HG03060 (cell line): ENCODE data around the gene ERGIC3.
"Not testable (repeated sequence)": the region's sequence is repeated elsewhere in the genome, so short reads cannot be mapped to it uniquely, and the experiment has no call there.

Experiments
- ATAC-seq: cut with Tn5 transposase; IDR thresholded peaks from one replicate; pipeline ENCODE4 v1.9.1; 2021; ENCODE audit warnings: low read depth, moderate number of reproducible peaks; ENCODE audit not compliant: unreplicated experiment

Gene ERGIC3

DNA sequence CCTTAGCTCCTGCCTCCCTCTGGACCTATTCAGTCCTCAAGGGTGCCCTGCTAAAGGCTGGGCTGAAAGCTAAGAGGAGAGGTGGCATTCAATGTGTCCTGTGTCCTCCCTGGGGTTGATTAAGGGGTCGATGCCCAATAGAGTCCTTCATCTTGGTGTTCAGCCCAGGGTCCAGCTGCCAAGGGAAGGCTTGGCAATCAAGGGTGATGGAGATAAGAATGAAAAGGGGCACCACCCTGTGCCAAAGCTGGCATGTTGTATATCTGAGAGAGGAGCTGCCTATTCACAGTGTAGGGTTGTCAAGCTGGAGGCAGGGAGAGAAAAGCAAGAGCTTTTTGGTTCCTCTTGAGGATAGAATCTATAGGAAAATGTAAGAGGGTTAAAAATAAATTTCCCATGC, 24.8 kb upstream of the ERGIC3 start:
- ATAC-seq = no peak

- not testable (repeated sequence) for ATAC-seq
Observed at GRCh38 chr20:35517767-35518166, 24.1 kb upstream of the ERGIC3 start.

GRCh38 chr20:35518955-35519354, 22.9 kb upstream of the ERGIC3 start:
- ATAC-seq = no peak

GRCh38 chr20:35523298-35523888, 18.5 kb upstream of the ERGIC3 start:
- ATAC-seq = no peak

DNA sequence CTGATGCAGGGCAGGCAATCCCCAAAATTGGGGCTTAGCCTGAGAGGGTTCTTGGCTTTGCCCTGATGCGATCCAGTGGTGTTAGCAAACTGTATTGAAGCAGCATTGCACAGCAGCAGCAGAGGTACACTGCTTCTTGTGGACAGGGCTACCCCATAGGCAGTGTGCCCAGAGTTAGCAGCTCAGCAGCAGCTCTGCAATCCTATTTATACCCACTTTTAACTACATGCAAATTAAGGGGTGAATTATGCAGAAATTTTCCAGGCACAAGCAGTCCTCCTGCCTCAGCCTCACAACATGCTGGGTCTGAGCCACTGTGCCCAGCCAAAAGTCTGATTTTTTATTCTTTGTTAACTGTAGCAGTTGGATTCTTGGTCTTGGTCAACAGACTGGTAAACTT, 16.2 kb upstream of the ERGIC3 start:
- ATAC-seq = no peak

- ATAC-seq = no peak
Observed at GRCh38 chr20:35527122-35527769, 14.6 kb upstream of the ERGIC3 start.

DNA sequence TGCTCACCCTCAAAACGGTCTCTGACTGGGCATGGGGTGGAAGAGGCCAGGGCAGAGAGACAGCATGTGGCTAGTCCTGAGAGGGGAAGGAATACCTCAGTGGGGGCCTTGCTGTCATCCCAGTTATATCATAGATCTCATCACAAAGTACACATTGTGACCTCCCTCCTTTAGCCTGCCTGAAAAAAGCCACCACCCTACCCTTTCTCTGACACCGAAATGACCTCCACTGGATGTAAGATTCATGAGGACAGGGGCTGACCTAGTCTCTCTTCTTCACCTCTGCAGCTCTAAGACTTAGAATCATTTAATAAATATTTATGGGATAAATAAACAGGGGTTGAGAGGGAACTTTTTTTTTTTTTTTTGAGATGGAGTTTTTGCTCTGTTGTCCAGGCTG, 12.3 kb upstream of the ERGIC3 start, which contains the start of gene C20orf173:
Gene C20orf173, minus strand, starts transcription at position 101 of the 400 bp plus-strand sequence. CDS start 279 bp downstream, outside the sequence.
- ATAC-seq = no peak

DNA sequence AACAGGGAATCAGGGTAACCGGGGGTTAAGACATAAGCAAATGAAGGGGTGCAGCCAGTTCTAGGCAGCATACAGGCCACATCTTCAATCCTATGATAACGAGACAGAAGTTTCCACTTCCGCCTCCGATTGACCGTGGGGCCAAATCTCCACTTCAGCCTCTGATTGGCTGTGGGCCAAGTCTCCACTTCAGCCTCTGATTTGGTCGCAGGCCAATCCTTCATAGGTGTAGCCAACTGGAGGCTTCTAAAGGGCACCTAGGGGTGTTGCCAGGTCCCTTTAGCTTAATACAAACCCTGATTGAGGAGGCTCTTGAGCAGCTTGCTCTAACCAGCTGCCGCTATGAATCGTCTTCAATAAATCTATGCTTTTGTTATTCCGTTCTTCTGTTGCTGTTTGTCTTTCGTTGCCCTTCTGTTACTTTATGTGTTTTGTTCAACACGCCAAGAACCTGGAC, 2.1 kb upstream of the ERGIC3 start:
- ATAC-seq = peak; percentile 71

DNA sequence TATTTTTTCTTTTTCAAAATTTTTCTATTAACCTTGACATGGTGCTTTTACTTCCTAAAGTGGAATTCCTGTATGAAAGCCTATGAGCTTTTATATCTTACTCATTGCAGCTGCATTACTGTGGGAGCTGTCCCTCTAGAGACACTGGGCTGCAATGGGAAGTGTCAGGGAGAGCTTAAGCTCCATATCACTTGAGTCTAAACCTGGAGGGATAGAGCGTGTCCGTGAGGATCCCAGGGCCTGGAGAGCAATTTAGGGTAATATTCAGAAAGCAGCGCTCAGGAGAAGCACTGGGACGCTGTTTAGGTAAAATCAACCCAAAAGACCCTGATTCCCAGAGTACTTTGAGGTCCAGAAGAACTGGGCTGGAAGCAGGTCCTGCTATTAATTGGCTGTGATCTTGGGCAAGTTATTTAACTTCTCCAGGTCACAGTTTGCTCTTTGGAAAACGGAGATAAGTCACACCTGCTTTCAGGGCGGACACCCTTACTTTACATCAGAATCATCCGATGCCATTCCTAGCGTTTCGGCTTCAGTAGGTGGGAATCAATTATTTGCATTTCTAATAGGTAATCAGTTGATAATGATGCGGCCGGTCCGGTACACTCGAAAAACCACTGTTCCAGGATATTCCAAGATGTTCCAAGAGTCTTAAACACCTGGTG, 628 bp upstream of the ERGIC3 start:
- ATAC-seq = no peak

DNA sequence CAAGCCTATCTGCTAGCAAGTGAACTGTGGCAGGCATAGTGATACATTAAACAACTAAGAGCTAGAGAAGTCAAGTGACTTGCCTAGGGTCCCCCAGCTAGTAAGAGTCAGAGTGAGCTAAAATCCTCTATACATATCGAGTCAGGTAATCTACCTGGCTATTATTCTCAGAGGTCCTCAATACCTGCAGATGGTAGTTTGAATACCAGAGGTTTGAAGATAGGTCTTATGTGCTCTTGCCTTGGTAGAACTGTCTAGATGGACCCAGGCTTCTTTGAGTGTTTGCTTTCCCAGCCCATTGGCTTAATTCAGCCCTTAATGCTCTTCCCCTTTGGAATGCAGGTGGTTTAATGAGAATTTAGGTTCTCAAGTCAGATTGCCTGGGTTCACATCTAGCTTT, 1.1 kb downstream of the ERGIC3 start:
- no peak for ATAC-seq

DNA sequence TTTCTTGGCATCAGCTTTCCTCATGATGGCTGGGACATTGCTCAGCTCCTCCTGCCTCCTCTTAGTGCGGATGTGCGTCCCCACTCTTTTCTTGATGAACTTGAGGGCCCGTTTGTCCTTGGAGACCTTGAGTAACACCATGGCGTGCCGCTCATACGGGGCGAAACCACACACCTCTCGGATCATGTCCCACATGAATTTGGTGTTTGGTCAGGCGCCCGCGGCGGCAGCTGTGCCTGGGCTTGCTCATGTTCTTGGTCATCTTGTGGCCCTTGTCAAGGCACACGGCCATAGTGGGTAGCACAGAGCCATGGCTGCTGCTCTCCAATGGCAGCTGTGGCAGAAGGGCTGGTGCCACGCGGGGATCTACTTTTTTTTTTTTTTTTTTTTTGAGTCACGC, 2.6 kb downstream of the ERGIC3 start:
- no peak for ATAC-seq

DNA sequence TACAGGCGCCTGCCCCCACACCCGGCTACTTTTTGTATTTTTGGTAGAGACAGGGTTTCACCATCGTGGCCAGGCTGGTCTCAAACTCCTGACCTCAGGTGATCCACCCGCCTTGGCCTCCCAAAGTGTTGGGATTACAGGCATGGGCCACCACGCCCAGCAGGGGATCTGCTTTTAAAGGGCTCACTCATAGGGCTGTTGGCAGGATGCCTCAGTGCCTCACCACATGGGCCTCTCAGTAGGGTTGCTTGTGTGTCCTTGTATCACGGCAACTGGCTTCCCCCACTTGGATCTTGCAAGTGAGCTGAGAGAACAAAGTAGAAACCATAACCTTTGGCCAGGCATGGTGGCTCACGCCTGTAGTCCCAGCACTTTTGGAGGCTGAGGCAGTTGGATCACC, 3.1 kb downstream of the ERGIC3 start:
- ATAC-seq = not testable (repeated sequence)

- no peak for ATAC-seq
Observed at GRCh38 chr20:35546127-35546526, 4.2 kb downstream of the ERGIC3 start.

DNA sequence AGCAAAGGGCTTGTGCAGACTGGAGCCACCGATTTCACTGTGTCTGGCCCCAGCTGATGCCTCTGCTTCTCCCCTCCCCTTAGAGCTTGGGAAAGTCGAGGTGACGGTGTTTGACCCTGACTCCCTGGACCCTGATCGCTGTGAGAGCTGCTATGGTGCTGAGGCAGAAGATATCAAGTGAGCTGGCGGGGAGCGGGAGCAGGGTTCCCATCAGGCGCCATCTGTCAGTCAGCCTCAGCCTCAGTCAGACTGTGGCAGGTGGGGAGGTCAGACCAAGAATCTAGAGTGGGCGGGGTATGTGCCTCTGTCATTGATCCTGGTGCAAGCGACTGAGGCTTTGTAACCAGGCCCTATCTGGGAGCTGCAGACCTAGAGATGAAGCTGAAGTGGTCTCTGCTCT, 5.5 kb downstream of the ERGIC3 start:
- no peak for ATAC-seq

DNA sequence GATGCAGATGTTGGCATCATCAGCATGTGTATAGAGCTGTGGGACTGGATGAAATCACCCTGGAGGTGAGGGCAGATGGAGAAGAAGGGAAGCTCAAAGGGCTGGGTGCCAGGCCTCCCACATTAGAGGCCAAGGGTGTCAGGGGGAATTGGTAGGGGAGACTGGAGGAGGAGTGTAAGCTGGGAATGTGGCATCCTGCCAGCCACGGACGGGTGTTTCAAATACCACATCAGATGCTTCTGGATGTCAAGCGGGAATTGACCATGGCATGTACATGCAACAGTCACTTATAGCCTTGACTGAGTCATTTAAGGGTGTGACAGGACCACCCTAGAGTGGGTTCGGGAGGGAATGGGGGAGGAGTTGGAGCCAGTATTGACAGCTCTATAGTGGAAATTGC, 9.6 kb downstream of the ERGIC3 start:
- no peak for ATAC-seq

GRCh38 chr20:35552914-35553313, 11.0 kb downstream of the ERGIC3 start:
- ATAC-seq = no peak

- not testable (repeated sequence) for ATAC-seq
Observed at GRCh38 chr20:35555461-35555860, 13.6 kb downstream of the ERGIC3 start.

- ATAC-seq = no peak
Observed at GRCh38 chr20:35555951-35556645, 14.2 kb downstream of the ERGIC3 start.

DNA sequence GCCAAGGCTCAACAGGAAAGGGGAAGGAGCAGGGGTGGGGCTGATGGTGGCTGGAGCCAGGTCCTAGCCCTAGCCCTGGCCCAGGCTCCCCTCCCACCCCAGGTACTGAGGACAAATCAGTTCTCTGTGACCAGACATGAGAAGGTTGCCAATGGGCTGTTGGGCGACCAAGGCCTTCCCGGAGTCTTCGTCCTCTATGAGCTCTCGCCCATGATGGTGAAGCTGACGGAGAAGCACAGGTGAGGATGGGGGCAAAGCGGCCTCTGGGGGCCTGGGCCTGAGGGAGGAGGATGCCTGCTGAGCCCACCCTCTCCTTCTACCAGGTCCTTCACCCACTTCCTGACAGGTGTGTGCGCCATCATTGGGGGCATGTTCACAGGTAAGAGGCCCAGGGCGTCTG, 15.0 kb downstream of the ERGIC3 start:
- no peak for ATAC-seq

- no peak for ATAC-seq
Observed at GRCh38 chr20:35558451-35558850, 16.6 kb downstream of the ERGIC3 start.

- no peak for ATAC-seq
Observed at GRCh38 chr20:35559042-35559693, 17.3 kb downstream of the ERGIC3 start.
